WTC11 (cell line): ENCODE results near the gene FGF14. TPM values are rescaled to one million over a fixed set of nuclear protein-coding genes. Genes with fewer than 3 reads are reported as not detected.

Experiments used
- ATAC-seq: fragments of 200-7000 bp; cut with Tn5 transposase; 2 replicates; pipeline ENCODE4 v1.10.0; 2021; ENCODE audit warnings: mild to moderate bottlenecking, moderate library complexity
- CTCF ChIA-PET: fragments of 300-600 bp; sonication (Branson Sonifier 250); formaldehyde crosslinking; loops from one replicate; lab custom pipeline; 2021; ENCODE audit warnings: antibody characterized with exemption; lab: Charles Lee
- POLR2A ChIA-PET: fragments of 350-600 bp; sonication (Branson Sonifier 250); formaldehyde crosslinking; loops from one replicate; lab custom pipeline; 2021; ENCODE audit warnings: antibody characterized with exemption; lab: Charles Lee
- DNase-seq: peaks from one replicate; pipeline ENCODE4 v3.0.0; 2021; ENCODE audit warnings: low spot score
- H3K27ac Mint-ChIP-seq: 2 replicates; pipeline ENCODE4 v1.8.0; 2021; ENCODE audit warnings: mixed read lengths
- H3K27me3 Mint-ChIP-seq: 2 replicates; pipeline ENCODE4 v1.8.0; 2021; ENCODE audit warnings: low read depth, mild to moderate bottlenecking, moderate library complexity, mixed read lengths
- H3K36me3 Mint-ChIP-seq: 2 replicates; pipeline ENCODE4 v1.8.0; 2021; ENCODE audit warnings: mixed read lengths
- H3K4me1 Mint-ChIP-seq: 2 replicates; pipeline ENCODE4 v1.8.0; 2022; ENCODE audit warnings: mixed read lengths
- H3K4me3 Mint-ChIP-seq: 2 replicates; pipeline ENCODE4 v1.8.0; 2021; ENCODE audit warnings: mild to moderate bottlenecking, moderate library complexity, mixed read lengths
- H3K9me3 Mint-ChIP-seq: 2 replicates; pipeline ENCODE4 v1.8.0; 2021; ENCODE audit warnings: mixed read lengths
- ATF1 ChIP-seq: sonication (generic); formaldehyde crosslinking; IDR thresholded peaks from 2 replicates; pipeline ENCODE4 v1.8.1; 2023; ENCODE audit warnings: mild to moderate bottlenecking, moderate library complexity, missing genetic modification reagents
- CBFB ChIP-seq: sonication (generic); formaldehyde crosslinking; IDR thresholded peaks from 2 replicates; pipeline ENCODE4 v1.8.1; 2022; ENCODE audit warnings: mild to moderate bottlenecking, low read depth, missing genetic modification reagents
- ETV6 ChIP-seq: sonication (generic); formaldehyde crosslinking; IDR thresholded peaks from 2 replicates; pipeline ENCODE4 v1.8.1; 2022; ENCODE audit warnings: mild to moderate bottlenecking, missing genetic modification reagents
- FOXP1 ChIP-seq: sonication (generic); formaldehyde crosslinking; IDR thresholded peaks from 2 replicates; pipeline ENCODE4 v1.8.0; 2022; ENCODE audit warnings: missing genetic modification reagents, mild to moderate bottlenecking, moderate library complexity, borderline replicate concordance
- GTF2I ChIP-seq: fragments of 250-450 bp; sonication (Bioruptor Pico); conservative IDR thresholded peaks from 2 replicates; pipeline ENCODE4 v1.4.0; 2021; ENCODE audit warnings: mild to moderate bottlenecking
- KAT7 ChIP-seq: sonication (generic); formaldehyde crosslinking; IDR thresholded peaks from 2 replicates; pipeline ENCODE4 v1.8.1; 2023; ENCODE audit warnings: missing genetic modification reagents, mild to moderate bottlenecking, borderline replicate concordance
- MXD4 ChIP-seq: fragments of 250-450 bp; sonication (Bioruptor Pico); IDR thresholded peaks from 2 replicates; pipeline ENCODE4 v1.8.0; 2021; ENCODE audit warnings: mild to moderate bottlenecking, moderate library complexity, borderline replicate concordance
- NFATC4 ChIP-seq: fragments of 250-450 bp; sonication (Bioruptor Pico); IDR thresholded peaks from 2 replicates; pipeline ENCODE4 v1.9.0; 2021; ENCODE audit warnings: mild to moderate bottlenecking
- RORB ChIP-seq: fragments of 250-450 bp; sonication (Bioruptor Pico); IDR thresholded peaks from 2 replicates; pipeline ENCODE4 v1.9.0; 2021; ENCODE audit warnings: mild to moderate bottlenecking
- TP53 ChIP-seq: sonication (generic); formaldehyde crosslinking; IDR thresholded peaks from 2 replicates; pipeline ENCODE4 v1.8.1; 2023; ENCODE audit warnings: mild to moderate bottlenecking, missing genetic modification reagents
- ZNF121 ChIP-seq: sonication (generic); formaldehyde crosslinking; IDR thresholded peaks from 2 replicates; pipeline ENCODE4 v1.8.0; 2023; ENCODE audit warnings: missing genetic modification reagents
- ZNF232 ChIP-seq: sonication (generic); formaldehyde crosslinking; IDR thresholded peaks from 2 replicates; pipeline ENCODE4 v1.8.0; 2022; ENCODE audit warnings: mild to moderate bottlenecking, missing genetic modification reagents
- ZNF263 ChIP-seq: sonication (generic); formaldehyde crosslinking; IDR thresholded peaks from 2 replicates; pipeline ENCODE4 v1.8.1; 2022; ENCODE audit warnings: low read depth, mild to moderate bottlenecking, moderate library complexity, missing genetic modification reagents
- ZNF317 ChIP-seq: sonication (generic); formaldehyde crosslinking; IDR thresholded peaks from 2 replicates; pipeline ENCODE4 v1.8.1; 2023; ENCODE audit warnings: low read depth, mild to moderate bottlenecking, moderate library complexity, missing genetic modification reagents, borderline replicate concordance
- total RNA-seq: library from RNA; stranded (reverse); gene quantifications from 3 replicates; pipeline ENCODE4 v1.2.3, GENCODE V29; 2021
- TF ChIP-seq, protein P1 (sequence below): sonication (generic); formaldehyde crosslinking; IDR thresholded peaks from 2 replicates; pipeline ENCODE4 v1.8.0; 2023; ENCODE audit warnings: mild to moderate bottlenecking, missing genetic modification reagents
- TF ChIP-seq, protein P2 (sequence below): sonication (generic); formaldehyde crosslinking; IDR thresholded peaks from 2 replicates; pipeline ENCODE4 v1.8.0; 2022; ENCODE audit warnings: mild to moderate bottlenecking, missing genetic modification reagents
- TF ChIP-seq, protein P3 (sequence below): sonication (generic); formaldehyde crosslinking; IDR thresholded peaks from 2 replicates; pipeline ENCODE4 v1.8.1; 2023; ENCODE audit warnings: mild to moderate bottlenecking, missing genetic modification reagents
- TF ChIP-seq, protein P4 (sequence below): fragments of 200-600 bp; IDR thresholded peaks from 2 replicates; pipeline ENCODE4 v1.8.0; 2022; ENCODE audit warnings: antibody characterized with exemption
- TF ChIP-seq, protein P5 (sequence below): sonication (generic); formaldehyde crosslinking; IDR thresholded peaks from 2 replicates; pipeline ENCODE4 v1.8.1; 2022; ENCODE audit warnings: low read depth, missing genetic modification reagents, borderline replicate concordance
- TF ChIP-seq, protein P6 (sequence below): sonication (generic); formaldehyde crosslinking; IDR thresholded peaks from 2 replicates; pipeline ENCODE4 v1.8.0; 2023; ENCODE audit warnings: missing genetic modification reagents
- TF ChIP-seq, protein P7 (sequence below): sonication (generic); formaldehyde crosslinking; IDR thresholded peaks from 2 replicates; pipeline ENCODE4 v1.8.0; 2022; ENCODE audit warnings: mild to moderate bottlenecking, missing genetic modification reagents
- TF ChIP-seq, protein P8 (sequence below): sonication (generic); formaldehyde crosslinking; IDR thresholded peaks from 2 replicates; pipeline ENCODE4 v1.8.1; 2023; ENCODE audit warnings: mild to moderate bottlenecking, moderate library complexity, missing genetic modification reagents

The FGF14 gene
- total RNA-seq, 1 experiment from 2014 or later, result 0.28 TPM

DNA sequence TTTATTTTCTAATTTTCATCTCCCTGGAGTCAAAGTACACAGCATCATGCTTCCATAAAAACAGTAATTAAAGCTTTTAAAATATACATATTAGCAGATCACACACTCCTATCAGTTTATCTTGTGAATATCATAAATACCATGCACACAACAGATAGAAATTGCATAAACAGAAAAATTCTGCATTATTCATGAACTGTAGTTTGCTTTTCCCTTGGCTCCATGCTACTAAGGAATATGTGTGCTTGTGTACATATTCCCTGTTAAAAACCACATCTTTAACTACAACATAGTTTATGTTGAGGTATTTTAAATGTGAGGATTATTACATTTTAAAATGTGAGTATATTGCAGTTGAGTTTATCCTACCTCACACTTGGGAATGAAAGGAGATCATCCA lies 193.5 kb downstream of the FGF14 start:
- ChIA-PET CTCF (no interaction called here), POLR2A (no interaction called here)
- Mint-ChIP-seq H3K27ac (no peak overlapping the region), H3K27me3 (no peaks in the 10 kb centered on the region), H3K4me1 (peaks cover 16% of the 10 kb centered on the region), H3K9me3 (no peaks in the 10 kb centered on the region), H3K4me3 (no peak overlapping the region), H3K36me3 (no peaks in the 10 kb centered on the region)
- no peak for DNase-seq
- no peak for ATAC-seq
- TF ChIP-seq ZNF232 (CRISPR knock-in tag), result no peak
- TF ChIP-seq, protein P1, sequence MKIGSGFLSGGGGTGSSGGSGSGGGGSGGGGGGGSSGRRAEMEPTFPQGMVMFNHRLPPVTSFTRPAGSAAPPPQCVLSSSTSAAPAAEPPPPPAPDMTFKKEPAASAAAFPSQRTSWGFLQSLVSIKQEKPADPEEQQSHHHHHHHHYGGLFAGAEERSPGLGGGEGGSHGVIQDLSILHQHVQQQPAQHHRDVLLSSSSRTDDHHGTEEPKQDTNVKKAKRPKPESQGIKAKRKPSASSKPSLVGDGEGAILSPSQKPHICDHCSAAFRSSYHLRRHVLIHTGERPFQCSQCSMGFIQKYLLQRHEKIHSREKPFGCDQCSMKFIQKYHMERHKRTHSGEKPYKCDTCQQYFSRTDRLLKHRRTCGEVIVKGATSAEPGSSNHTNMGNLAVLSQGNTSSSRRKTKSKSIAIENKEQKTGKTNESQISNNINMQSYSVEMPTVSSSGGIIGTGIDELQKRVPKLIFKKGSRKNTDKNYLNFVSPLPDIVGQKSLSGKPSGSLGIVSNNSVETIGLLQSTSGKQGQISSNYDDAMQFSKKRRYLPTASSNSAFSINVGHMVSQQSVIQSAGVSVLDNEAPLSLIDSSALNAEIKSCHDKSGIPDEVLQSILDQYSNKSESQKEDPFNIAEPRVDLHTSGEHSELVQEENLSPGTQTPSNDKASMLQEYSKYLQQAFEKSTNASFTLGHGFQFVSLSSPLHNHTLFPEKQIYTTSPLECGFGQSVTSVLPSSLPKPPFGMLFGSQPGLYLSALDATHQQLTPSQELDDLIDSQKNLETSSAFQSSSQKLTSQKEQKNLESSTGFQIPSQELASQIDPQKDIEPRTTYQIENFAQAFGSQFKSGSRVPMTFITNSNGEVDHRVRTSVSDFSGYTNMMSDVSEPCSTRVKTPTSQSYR, result no peak
- TF ChIP-seq ZNF121 (CRISPR knock-in tag), result no peak
- no peak for TF ChIP-seq FOXP1 (CRISPR knock-in tag)
- TF ChIP-seq, protein P2, sequence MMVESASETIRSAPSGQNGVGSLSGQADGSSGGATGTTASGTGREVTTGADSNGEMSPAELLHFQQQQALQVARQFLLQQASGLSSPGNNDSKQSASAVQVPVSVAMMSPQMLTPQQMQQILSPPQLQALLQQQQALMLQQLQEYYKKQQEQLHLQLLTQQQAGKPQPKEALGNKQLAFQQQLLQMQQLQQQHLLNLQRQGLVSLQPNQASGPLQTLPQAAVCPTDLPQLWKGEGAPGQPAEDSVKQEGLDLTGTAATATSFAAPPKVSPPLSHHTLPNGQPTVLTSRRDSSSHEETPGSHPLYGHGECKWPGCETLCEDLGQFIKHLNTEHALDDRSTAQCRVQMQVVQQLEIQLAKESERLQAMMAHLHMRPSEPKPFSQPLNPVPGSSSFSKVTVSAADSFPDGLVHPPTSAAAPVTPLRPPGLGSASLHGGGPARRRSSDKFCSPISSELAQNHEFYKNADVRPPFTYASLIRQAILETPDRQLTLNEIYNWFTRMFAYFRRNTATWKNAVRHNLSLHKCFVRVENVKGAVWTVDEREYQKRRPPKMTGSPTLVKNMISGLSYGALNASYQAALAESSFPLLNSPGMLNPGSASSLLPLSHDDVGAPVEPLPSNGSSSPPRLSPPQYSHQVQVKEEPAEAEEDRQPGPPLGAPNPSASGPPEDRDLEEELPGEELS, result no peak
- TF ChIP-seq ZNF263 (CRISPR knock-in tag), result no peak
- TF ChIP-seq, protein P3, sequence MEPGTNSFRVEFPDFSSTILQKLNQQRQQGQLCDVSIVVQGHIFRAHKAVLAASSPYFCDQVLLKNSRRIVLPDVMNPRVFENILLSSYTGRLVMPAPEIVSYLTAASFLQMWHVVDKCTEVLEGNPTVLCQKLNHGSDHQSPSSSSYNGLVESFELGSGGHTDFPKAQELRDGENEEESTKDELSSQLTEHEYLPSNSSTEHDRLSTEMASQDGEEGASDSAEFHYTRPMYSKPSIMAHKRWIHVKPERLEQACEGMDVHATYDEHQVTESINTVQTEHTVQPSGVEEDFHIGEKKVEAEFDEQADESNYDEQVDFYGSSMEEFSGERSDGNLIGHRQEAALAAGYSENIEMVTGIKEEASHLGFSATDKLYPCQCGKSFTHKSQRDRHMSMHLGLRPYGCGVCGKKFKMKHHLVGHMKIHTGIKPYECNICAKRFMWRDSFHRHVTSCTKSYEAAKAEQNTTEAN (CRISPR knock-in tag), result no peak
- TF ChIP-seq, protein P4, sequence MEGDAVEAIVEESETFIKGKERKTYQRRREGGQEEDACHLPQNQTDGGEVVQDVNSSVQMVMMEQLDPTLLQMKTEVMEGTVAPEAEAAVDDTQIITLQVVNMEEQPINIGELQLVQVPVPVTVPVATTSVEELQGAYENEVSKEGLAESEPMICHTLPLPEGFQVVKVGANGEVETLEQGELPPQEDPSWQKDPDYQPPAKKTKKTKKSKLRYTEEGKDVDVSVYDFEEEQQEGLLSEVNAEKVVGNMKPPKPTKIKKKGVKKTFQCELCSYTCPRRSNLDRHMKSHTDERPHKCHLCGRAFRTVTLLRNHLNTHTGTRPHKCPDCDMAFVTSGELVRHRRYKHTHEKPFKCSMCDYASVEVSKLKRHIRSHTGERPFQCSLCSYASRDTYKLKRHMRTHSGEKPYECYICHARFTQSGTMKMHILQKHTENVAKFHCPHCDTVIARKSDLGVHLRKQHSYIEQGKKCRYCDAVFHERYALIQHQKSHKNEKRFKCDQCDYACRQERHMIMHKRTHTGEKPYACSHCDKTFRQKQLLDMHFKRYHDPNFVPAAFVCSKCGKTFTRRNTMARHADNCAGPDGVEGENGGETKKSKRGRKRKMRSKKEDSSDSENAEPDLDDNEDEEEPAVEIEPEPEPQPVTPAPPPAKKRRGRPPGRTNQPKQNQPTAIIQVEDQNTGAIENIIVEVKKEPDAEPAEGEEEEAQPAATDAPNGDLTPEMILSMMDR, result no peak
- no peak for TF ChIP-seq GTF2I (CRISPR knock-in tag)
- no peak for TF ChIP-seq KAT7 (CRISPR knock-in tag)

DNA sequence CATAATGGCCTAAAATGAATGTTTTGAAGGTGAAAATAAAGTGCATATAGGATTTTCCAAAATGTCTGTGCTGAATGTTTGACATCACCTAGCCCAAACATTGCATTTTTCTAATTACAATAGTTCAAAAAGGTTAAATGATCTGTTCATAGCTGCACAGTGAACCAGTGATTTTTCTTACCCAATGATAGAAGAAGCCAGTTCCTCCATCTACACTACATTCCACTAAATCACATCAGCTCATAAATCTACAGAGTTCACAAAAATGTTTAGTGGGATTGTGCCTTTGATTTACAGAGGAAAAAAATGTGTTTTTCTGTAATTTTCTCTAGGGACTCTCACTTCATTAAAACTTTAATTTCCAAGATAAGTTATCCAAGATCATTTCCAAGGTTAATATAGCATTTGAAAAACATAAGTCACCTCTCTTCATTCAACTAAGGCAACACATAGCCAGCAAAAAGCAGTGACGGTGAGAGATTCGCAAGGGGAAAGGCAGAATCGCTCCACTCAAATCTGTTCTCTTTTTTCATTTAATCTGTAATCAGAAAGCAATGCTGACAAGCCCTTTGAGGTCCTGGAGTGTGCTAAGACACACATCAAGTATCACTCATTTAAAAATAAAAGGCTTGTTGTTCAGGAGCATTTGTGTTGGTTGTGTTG lies 194.0 kb downstream of the FGF14 start:
- Mint-ChIP-seq H3K4me3 (no peak overlapping the region), H3K9me3 (no peaks in the 10 kb centered on the region), H3K27me3 (no peaks in the 10 kb centered on the region), H3K27ac (no peak overlapping the region), H3K36me3 (no peaks in the 10 kb centered on the region), H3K4me1 (peaks cover 11% of the 10 kb centered on the region)
- ATAC-seq, result no peak
- ChIA-PET CTCF (no interaction called here), POLR2A (no interaction called here)
- DNase-seq, result no peak
- TF ChIP-seq NFATC4 (CRISPR knock-in tag), result no peak
- TF ChIP-seq TP53 (CRISPR knock-in tag), result no peak
- no peak for TF ChIP-seq ATF1 (CRISPR knock-in tag)
- TF ChIP-seq, protein P5, sequence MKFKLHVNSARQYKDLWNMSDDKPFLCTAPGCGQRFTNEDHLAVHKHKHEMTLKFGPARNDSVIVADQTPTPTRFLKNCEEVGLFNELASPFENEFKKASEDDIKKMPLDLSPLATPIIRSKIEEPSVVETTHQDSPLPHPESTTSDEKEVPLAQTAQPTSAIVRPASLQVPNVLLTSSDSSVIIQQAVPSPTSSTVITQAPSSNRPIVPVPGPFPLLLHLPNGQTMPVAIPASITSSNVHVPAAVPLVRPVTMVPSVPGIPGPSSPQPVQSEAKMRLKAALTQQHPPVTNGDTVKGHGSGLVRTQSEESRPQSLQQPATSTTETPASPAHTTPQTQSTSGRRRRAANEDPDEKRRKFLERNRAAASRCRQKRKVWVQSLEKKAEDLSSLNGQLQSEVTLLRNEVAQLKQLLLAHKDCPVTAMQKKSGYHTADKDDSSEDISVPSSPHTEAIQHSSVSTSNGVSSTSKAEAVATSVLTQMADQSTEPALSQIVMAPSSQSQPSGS (CRISPR knock-in tag), result no peak
- TF ChIP-seq ETV6, result no peak
- TF ChIP-seq, protein P6, sequence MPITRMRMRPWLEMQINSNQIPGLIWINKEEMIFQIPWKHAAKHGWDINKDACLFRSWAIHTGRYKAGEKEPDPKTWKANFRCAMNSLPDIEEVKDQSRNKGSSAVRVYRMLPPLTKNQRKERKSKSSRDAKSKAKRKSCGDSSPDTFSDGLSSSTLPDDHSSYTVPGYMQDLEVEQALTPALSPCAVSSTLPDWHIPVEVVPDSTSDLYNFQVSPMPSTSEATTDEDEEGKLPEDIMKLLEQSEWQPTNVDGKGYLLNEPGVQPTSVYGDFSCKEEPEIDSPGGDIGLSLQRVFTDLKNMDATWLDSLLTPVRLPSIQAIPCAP (CRISPR knock-in tag), result no peak
- TF ChIP-seq, protein P7, sequence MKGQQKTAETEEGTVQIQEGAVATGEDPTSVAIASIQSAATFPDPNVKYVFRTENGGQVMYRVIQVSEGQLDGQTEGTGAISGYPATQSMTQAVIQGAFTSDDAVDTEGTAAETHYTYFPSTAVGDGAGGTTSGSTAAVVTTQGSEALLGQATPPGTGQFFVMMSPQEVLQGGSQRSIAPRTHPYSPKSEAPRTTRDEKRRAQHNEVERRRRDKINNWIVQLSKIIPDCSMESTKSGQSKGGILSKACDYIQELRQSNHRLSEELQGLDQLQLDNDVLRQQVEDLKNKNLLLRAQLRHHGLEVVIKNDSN (CRISPR knock-in tag), result no peak
- TF ChIP-seq, protein P8, sequence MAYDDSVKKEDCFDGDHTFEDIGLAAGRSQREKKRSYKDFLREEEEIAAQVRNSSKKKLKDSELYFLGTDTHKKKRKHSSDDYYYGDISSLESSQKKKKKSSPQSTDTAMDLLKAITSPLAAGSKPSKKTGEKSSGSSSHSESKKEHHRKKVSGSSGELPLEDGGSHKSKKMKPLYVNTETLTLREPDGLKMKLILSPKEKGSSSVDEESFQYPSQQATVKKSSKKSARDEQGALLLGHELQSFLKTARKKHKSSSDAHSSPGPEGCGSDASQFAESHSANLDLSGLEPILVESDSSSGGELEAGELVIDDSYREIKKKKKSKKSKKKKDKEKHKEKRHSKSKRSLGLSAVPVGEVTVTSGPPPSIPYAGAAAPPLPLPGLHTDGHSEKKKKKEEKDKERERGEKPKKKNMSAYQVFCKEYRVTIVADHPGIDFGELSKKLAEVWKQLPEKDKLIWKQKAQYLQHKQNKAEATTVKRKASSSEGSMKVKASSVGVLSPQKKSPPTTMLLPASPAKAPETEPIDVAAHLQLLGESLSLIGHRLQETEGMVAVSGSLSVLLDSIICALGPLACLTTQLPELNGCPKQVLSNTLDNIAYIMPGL (CRISPR knock-in tag), result no peak
- TF ChIP-seq MXD4 (CRISPR knock-in tag), result no peak
- TF ChIP-seq KAT7 (CRISPR knock-in tag), result no peak
- TF ChIP-seq RORB (CRISPR knock-in tag), result no peak
- TF ChIP-seq ZNF317 (CRISPR knock-in tag), result no peak
- TF ChIP-seq CBFB (CRISPR knock-in tag), result no peak
